Activated CD8-positive, alpha-beta T cell treated with anti-CD3 and anti-CD28 coated beads for 36 hours (primary cell): ENCODE measurements around the gene FOXN3. TPM values are rescaled to one million over a fixed set of nuclear protein-coding genes. Genes with fewer than 3 reads are reported as not detected.

Experiments used
- ATAC-seq: fragments of 200-7000 bp; cut with Tn5 transposase; one replicate; pipeline ENCODE4 v1.10.0; 2021; ENCODE audit warnings: mild to moderate bottlenecking, moderate library complexity
- CTCF ChIA-PET: fragments of 350-600 bp; sonication (Branson Sonifier 250); formaldehyde crosslinking; loops from one replicate; lab custom pipeline; 2021; ENCODE audit warnings: antibody characterized with exemption; lab: Charles Lee
- POLR2A ChIA-PET: fragments of 350-600 bp; sonication (Branson Sonifier 250); formaldehyde crosslinking; loops from one replicate; lab custom pipeline; 2021; ENCODE audit warnings: antibody characterized with exemption; lab: Charles Lee
- DNase-seq: peaks from one replicate; pipeline ENCODE4 v3.0.0-alpha.2; 2020
- H3K27ac Mint-ChIP-seq: one replicate; pipeline ENCODE4 v1.8.0; 2021; ENCODE audit warnings: mild to moderate bottlenecking, mixed read lengths
- H3K27me3 Mint-ChIP-seq: one replicate; pipeline ENCODE4 v1.8.0; 2021; ENCODE audit warnings: mixed read lengths
- H3K36me3 Mint-ChIP-seq: one replicate; pipeline ENCODE4 v1.8.0; 2021; ENCODE audit warnings: low read depth, mixed read lengths
- H3K4me1 Mint-ChIP-seq: one replicate; pipeline ENCODE4 v1.8.0; 2021; ENCODE audit warnings: low read depth, mixed read lengths
- H3K4me3 Mint-ChIP-seq: one replicate; pipeline ENCODE4 v1.8.0; 2021; ENCODE audit warnings: mild to moderate bottlenecking, moderate library complexity, mixed read lengths
- H3K9me3 Mint-ChIP-seq: one replicate; pipeline ENCODE4 v1.8.0; 2021; ENCODE audit warnings: mixed read lengths
- intact Hi-C: fragments of 100-400 bp; cut with micrococcal nuclease; formaldehyde crosslinking; loops from one replicate; pipeline ENCODE4 v1.10.0; 2022
- total RNA-seq, 2 experiments: library from RNA; stranded (reverse); gene quantifications; one replicate each; pipeline ENCODE4 v1.2.3, GENCODE V29; 2021
- TF ChIP-seq, protein P1 (sequence below): fragments of 200-600 bp; IDR thresholded peaks from one replicate; pipeline ENCODE4 v1.8.0; 2022; ENCODE audit warnings: antibody characterized with exemption, mild to moderate bottlenecking

Gene FOXN3
- total RNA-seq, 2 experiments from 2014 or later, result 83.4 to 85.0 TPM

DNA sequence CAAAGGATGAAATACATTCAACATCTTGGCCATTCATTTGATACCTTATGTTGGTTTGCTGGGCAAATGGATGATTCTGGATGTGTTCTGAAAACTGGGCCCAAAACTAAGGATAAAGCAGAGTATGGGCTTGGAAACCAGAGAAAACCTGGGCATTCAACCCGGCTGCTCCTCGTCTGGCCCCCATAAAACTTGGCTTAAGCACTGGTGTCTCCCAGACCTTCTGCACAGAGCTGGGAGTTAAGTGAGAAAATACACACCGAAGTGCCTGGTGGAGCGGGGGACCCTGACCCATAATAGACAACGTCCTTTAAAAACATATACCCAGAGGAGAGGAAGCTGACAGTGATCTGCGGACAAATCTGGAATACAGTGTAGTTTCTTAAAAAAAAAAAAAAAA, 112.5 kb downstream of the FOXN3 start:
- intact Hi-C loops, result loop anchor here (10.0 kb wide), 1 partner anchor 110 kb away; the partner anchor contains the start of gene FOXN3
- Mint-ChIP-seq H3K36me3 (peaks cover 36% of the 10 kb centered on the region), H3K4me3 (peak overlapping the region; percentile 68), H3K9me3 (peaks cover 5% of the 10 kb centered on the region), H3K4me1 (peaks cover 58% of the 10 kb centered on the region), H3K27me3 (no peaks in the 10 kb centered on the region), H3K27ac (peak overlapping the region; percentile 90)
- DNase-seq (no peak), ATAC-seq (no peak)
- TF ChIP-seq, protein P1, sequence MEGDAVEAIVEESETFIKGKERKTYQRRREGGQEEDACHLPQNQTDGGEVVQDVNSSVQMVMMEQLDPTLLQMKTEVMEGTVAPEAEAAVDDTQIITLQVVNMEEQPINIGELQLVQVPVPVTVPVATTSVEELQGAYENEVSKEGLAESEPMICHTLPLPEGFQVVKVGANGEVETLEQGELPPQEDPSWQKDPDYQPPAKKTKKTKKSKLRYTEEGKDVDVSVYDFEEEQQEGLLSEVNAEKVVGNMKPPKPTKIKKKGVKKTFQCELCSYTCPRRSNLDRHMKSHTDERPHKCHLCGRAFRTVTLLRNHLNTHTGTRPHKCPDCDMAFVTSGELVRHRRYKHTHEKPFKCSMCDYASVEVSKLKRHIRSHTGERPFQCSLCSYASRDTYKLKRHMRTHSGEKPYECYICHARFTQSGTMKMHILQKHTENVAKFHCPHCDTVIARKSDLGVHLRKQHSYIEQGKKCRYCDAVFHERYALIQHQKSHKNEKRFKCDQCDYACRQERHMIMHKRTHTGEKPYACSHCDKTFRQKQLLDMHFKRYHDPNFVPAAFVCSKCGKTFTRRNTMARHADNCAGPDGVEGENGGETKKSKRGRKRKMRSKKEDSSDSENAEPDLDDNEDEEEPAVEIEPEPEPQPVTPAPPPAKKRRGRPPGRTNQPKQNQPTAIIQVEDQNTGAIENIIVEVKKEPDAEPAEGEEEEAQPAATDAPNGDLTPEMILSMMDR, result no peak
- POLR2A ChIA-PET, result interaction anchor here (0.6 to 1.2 kb wide), 4 partner anchors 22 to 275 kb away, joined by 3 to 4 read pairs (median 3); no protein-coding TSS in a partner anchor
- CTCF ChIA-PET, result interaction anchor here (1.0 to 1.8 kb wide), 3 partner anchors 127 to 586 kb away, joined by 3 to 4 read pairs (median 3); no protein-coding TSS in a partner anchor

DNA sequence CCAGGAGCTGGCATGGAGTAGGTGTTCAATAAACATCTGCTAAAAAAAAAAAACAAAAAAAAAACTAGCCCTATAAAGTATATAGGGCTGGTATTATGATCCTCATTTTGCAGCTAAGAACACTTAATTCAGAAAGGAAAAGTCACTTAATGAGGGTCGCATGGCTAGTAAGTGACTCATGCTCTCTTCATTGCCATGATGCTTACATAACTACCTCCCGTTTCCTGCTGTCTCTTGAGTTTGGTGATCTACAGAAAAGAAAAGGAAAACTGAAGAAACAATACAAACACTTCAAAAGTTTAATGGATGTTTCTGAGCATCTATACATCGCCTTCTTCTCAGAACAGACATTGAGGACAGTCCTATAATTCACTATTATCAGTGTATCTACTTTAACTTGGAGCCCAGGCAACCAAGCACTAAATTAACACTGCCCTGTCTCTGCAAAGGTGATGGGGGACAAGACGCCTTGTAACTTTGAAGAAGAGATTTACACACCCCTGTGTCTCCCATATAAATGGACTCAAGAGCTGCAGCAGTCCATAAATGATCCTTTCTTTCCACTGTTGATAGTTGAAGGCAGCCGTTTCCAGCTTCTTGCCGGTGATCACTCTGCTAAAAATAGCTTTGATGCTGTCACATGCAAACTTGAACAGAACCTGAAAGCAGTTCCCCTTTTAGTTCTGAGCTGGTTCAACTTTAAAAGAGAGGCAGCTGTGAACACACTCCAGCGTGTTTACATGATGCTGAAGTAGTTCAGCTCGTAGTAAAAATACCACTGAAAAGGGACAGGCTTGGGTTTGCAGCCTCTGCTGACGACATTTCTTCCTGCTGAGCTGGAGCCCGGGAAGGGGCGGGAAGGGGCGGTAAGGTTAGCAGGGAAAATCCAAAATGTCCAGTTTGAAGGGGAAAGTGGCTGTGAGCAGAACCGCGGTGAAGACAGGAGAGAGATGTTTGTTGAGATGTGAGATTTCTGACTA, 113.3 kb downstream of the FOXN3 start:
- Mint-ChIP-seq H3K9me3 (peaks cover 8% of the 10 kb centered on the region), H3K27me3 (no peaks in the 10 kb centered on the region), H3K27ac (peak overlapping the region; percentile 90), H3K4me1 (peaks cover 61% of the 10 kb centered on the region), H3K36me3 (peaks cover 44% of the 10 kb centered on the region), H3K4me3 (peak overlapping the region; percentile 68)
- ChIA-PET POLR2A (interaction anchor here (0.6 to 1.2 kb wide), 2 partner anchors 33 to 274 kb away, joined by 3 read pairs; no protein-coding TSS in a partner anchor), CTCF (interaction anchor here (0.7 to 1.8 kb wide), 4 partner anchors 21 to 147 kb away, joined by 3 to 4 read pairs (median 4); no protein-coding TSS in a partner anchor)
- DNase-seq, result peak; percentile 21
- intact Hi-C loops, result loop anchor here (10.0 kb wide), 1 partner anchor 111 kb away; the partner anchor contains the start of gene FOXN3
- TF ChIP-seq, protein P1, result no peak
- ATAC-seq, result peak; percentile 59

GRCh38 chr14:89302396-89302950, 114.6 kb downstream of the FOXN3 start:
- TF ChIP-seq, protein P1, result no peak
- Mint-ChIP-seq H3K9me3 (peaks cover 8% of the 10 kb centered on the region), H3K36me3 (peaks cover 47% of the 10 kb centered on the region), H3K27me3 (no peaks in the 10 kb centered on the region), H3K4me1 (peaks cover 53% of the 10 kb centered on the region), H3K27ac (peak overlapping the region; percentile 90), H3K4me3 (no peak overlapping the region)
- no peak for DNase-seq
- intact Hi-C loops, result loop anchor here (10.0 kb wide), 1 partner anchor 112 kb away; the partner anchor contains the start of gene FOXN3
- CTCF ChIA-PET, result no interaction called here
- POLR2A ChIA-PET, result interaction anchor here (0.6 kb wide), 1 partner anchor 10 kb away, joined by 3 read pairs; no protein-coding TSS in a partner anchor
- ATAC-seq, result no peak

DNA sequence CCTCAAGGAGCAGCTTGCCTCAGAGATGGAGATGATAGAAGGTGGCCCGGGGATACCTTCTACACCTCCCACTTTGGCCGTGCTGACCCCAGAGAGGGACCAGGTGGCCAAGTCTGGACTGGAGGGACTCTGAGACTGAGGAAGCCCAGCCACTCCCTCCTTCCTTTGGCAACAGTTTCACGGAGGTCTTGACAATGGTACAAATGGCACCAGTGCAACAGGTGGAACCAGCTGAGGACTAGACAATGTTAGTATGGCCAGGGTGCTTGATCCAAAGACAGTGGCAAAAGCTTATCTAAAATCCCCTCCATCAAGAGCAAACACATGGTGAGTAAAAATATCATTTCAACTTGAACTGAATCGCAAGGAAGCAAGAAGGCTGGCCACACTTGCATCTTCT, 117.4 kb downstream of the FOXN3 start:
- Mint-ChIP-seq H3K36me3 (peaks cover 48% of the 10 kb centered on the region), H3K9me3 (peaks cover 8% of the 10 kb centered on the region), H3K4me3 (no peak overlapping the region), H3K27ac (no peak overlapping the region), H3K27me3 (no peaks in the 10 kb centered on the region), H3K4me1 (peaks cover 43% of the 10 kb centered on the region)
- TF ChIP-seq, protein P1, result no peak
- POLR2A ChIA-PET, result no interaction called here
- intact Hi-C loops, result no loop called here
- DNase-seq (no peak), ATAC-seq (no peak)
- CTCF ChIA-PET, result no interaction called here
